HepG2 (cell line): ENCODE results near the gene GIMAP8. TPM values are rescaled to one million over a fixed set of nuclear protein-coding genes. Genes with fewer than 3 reads are reported as not detected.
A peak's percentile ranks its signal among the peaks of the same experiment; 100 is the strongest.

Experiments used
- ATAC-seq: fragments of 200-7000 bp; cut with Tn5 transposase; 3 replicates; pipeline ENCODE4 v1.9.1; 2020; ENCODE audit warnings: mild to moderate bottlenecking, moderate library complexity
- BruUV-seq: library from RNA; stranded (reverse); fragments of 400-500 nt; replicated peaks from 2 replicates; lab custom pipeline; 2021; lab: Mats Ljungman, UMichigan
- CTCF ChIA-PET: fragments of 300-600 bp; formaldehyde crosslinking; extraction: SDS; loops from one replicate; lab custom pipeline; 2021; ENCODE audit warnings: low total read pairs, inconsistent platforms, low intra/inter-chr PET ratio; lab: Yijun Ruan, JAX
- POLR2A ChIA-PET: fragments of 350-600 bp; sonication (Branson Sonifier 250); formaldehyde crosslinking; loops from one replicate; lab custom pipeline; 2020; ENCODE audit warnings: antibody characterized with exemption, inconsistent platforms; lab: Yijun Ruan, JAX
- DNase-seq: peaks from one replicate; pipeline ENCODE4 v3.0.0-alpha.2; 2015; ENCODE audit warnings: low spot score
- FAIRE-seq: peaks from 3 replicates; lab custom pipeline; 2011; peaks lifted over from hg19 to GRCh38; lab: Jason Lieb, UNC
- H2AFZ ChIP-seq: one replicate; pipeline ENCODE4 v1.6.1; 2011; ENCODE audit warnings: low read length, inconsistent platforms
- H3K27ac ChIP-seq: fragments of 300-600 bp; 3 replicates; pipeline ENCODE4 v1.8.0; 2011; ENCODE audit warnings: mixed run types, mild to moderate bottlenecking, mixed read lengths, low read length, inconsistent platforms; ENCODE audit not compliant: insufficient read depth; ENCODE audit errors: extremely low read length
- H3K27me3 ChIP-seq, 2 experiments: fragments of 200-600 bp in 1 of 2; 2 replicates in 1 of 2; 3 replicates in 1 of 2; pipeline versions ENCODE4 v1.6.0 to v1.8.0; 2011; ENCODE audit warnings: low read length in 2 of 2, mild to moderate bottlenecking in 2 of 2, moderate library complexity in 2 of 2, inconsistent platforms in 1 of 2; ENCODE audit not compliant: insufficient read depth in 2 of 2, control insufficient read depth in 1 of 2
- H3K36me3 ChIP-seq, 2 experiments: fragments of 200-600 bp in 1 of 2; replicated peaks in 1 of 2; 2 replicates in 1 of 2; 3 replicates in 1 of 2; pipeline versions ENCODE4 v1.5.1 to v1.8.0; 2011; ENCODE audit warnings: low read length in 2 of 2, inconsistent platforms in 1 of 2; ENCODE audit not compliant: insufficient read depth in 2 of 2, control insufficient read depth in 1 of 2
- H3K4me1 ChIP-seq: 2 replicates; pipeline ENCODE4 v1.5.1; 2012; ENCODE audit warnings: low read length, inconsistent platforms; ENCODE audit not compliant: insufficient read depth
- H3K4me2 ChIP-seq: 2 replicates; pipeline ENCODE4 v1.6.0; 2011; ENCODE audit warnings: low read depth, low read length, inconsistent platforms
- H3K4me3 ChIP-seq, 3 experiments: fragments of 200-600 bp in 1 of 3; sonication (generic), shearing (Covaris generic) in 1 of 3; replicated peaks in 1 of 3; 2 replicates each; pipeline ENCODE4 v1.5.1; 2011 to 2016; ENCODE audit warnings: low read length in 3 of 3, inconsistent platforms in 2 of 3, low read depth in 2 of 3, mild to moderate bottlenecking in 2 of 3, control low read depth in 1 of 3, mixed read lengths in 1 of 3; ENCODE audit not compliant: insufficient read depth in 1 of 3
- H3K79me2 ChIP-seq: one replicate; pipeline ENCODE4 v1.6.1; 2011; ENCODE audit warnings: low read length, inconsistent platforms; ENCODE audit not compliant: insufficient read depth
- H3K9ac ChIP-seq: 2 replicates; pipeline ENCODE4 v1.6.0; 2011; ENCODE audit warnings: mild to moderate bottlenecking, low read depth, low read length, inconsistent platforms; ENCODE audit not compliant: insufficient read depth
- H3K9me3 ChIP-seq: 2 replicates; pipeline ENCODE4 v1.5.1; 2012; ENCODE audit warnings: mild to moderate bottlenecking, low read length
- H4K20me1 ChIP-seq: 2 replicates; pipeline ENCODE4 v1.6.0; 2011; ENCODE audit warnings: inconsistent platforms, mild to moderate bottlenecking, low read length, moderate library complexity; ENCODE audit not compliant: insufficient read depth
- YEATS2 ChIP-seq: sonication (generic); formaldehyde crosslinking; IDR thresholded peaks from 2 replicates; pipeline ENCODE4 v1.4.0; 2020; ENCODE audit warnings: missing genetic modification reagents, borderline replicate concordance
- ZBTB38 ChIP-seq: sonication (generic); formaldehyde crosslinking; IDR thresholded peaks from 2 replicates; pipeline ENCODE4 v1.5.1; 2020; ENCODE audit warnings: mild to moderate bottlenecking, missing genetic modification reagents
- ZNF34 ChIP-seq: sonication (generic); formaldehyde crosslinking; IDR thresholded peaks from 2 replicates; pipeline ENCODE4 v1.4.0; 2020; ENCODE audit warnings: mild to moderate bottlenecking, missing genetic modification reagents, borderline replicate concordance
- ZNF572 ChIP-seq: sonication (generic); formaldehyde crosslinking; IDR thresholded peaks from 2 replicates; pipeline ENCODE4 v1.5.1; 2020; ENCODE audit warnings: mild to moderate bottlenecking, missing genetic modification reagents
- ZNF746 ChIP-seq: sonication (generic); formaldehyde crosslinking; IDR thresholded peaks from 2 replicates; pipeline ENCODE4 v1.8.0; 2022; ENCODE audit warnings: mild to moderate bottlenecking, missing genetic modification reagents
- WGBS: methylation state at CpG from one replicate; pipeline ENCODE4 v1.1.6; 2017; ENCODE audit warnings: low lambda C conversion rate; 5-methylcytosine and 5-hydroxymethylcytosine counted together
- in situ Hi-C: cut with HindIII; loops from 2 replicates; pipeline ENCODE4 v1.10.0; 2017; ENCODE audit warnings: low pct_unique_long_range_greater_than_20kb; ENCODE audit not compliant: extremely low pct_ligation_motif_present
- intact Hi-C: fragments of 100-400 bp; cut with micrococcal nuclease; formaldehyde crosslinking; loops from one replicate; pipeline ENCODE4 v1.10.0; 2022; ENCODE audit not compliant: unreplicated experiment
- polyA plus RNA-seq, 8 experiments: library from polyadenylated mRNA; depleted of rRNA in 3 of 8; stranded (reverse) in 7 of 8; unstranded in 1 of 8; fragments of >200 nt; fragmentation: Illumina TruSeq in 4 of 8; extraction: Trizol in 4 of 8; gene quantifications; 2 replicates each; pipeline versions ENCODE4 v1.2.1 to v1.2.3, GENCODE V29; 2011 to 2016; ENCODE audit warnings: low read depth in 4 of 8, missing spikeins in 1 of 8, mixed read lengths in 1 of 8; ENCODE audit not compliant: insufficient read depth in 1 of 8
- total RNA-seq, 5 experiments: library from RNA; depleted of rRNA; stranded (reverse); fragments of >200 nt; fragmentation: Illumina TruSeq; extraction: Trizol; gene quantifications; 2 replicates each; pipeline ENCODE4 v1.2.3, GENCODE V29; 2016; ENCODE audit warnings: low read depth in 1 of 5
- TF ChIP-seq, protein P1 (sequence below): fragments of 450-650 bp; IDR thresholded peaks from 2 replicates; pipeline ENCODE4 v1.6.1; 2017; ENCODE audit warnings: mild to moderate bottlenecking
- TF ChIP-seq, protein P2 (sequence below): sonication (generic); formaldehyde crosslinking; IDR thresholded peaks from 2 replicates; pipeline ENCODE4 v1.4.0; 2020; ENCODE audit warnings: missing genetic modification reagents

The GIMAP8 gene
- total and polyA plus RNA-seq, 2 of the 13 experiments (the other 11 are each of a cell fraction or from before 2014, with no cell fraction given) = not detected

DNA sequence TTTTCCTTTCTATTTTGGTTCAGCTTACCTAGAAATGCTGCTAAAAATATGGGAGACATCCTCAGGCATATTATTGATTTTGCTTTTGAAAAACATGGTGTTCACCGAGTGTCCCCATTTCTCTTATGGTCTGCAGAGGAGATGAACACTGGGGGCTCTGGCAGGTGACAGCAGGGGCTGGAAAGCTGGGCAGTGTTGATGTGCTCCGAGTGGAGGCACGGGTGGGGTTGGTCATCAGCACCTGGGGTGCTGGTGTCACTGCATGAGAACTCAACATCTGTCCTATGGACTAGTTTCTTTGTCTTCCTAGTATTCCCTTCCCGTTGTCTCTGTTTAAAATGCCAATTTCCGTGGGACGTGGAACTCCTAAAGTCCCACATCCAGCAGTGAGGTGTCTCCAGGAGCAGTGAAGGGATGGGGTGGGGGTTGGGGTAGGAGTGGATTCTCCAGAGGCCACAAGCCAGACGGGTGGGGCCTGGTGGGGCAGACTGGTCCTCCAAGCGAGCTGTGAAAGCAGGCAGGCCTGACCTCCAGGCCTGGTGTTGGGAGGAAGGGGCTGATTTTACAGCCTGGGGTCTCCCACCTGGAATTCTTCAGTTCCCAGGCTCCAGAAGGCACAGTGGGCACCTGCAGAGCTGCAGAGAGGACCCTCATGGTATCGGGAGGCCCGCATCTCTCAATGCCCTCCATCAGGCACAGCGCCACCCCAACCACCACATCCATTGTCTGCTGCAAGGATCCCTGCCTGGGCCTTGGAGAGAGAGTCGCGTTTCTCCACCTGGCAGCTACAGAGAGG, 46.9 kb upstream of the GIMAP8 start:
- TF ChIP-seq ZNF572 (CRISPR knock-in tag) = no peak
- 0 out of 2 replicates have a peak, but pooled peaks have one; percentile 39 for TF ChIP-seq ZBTB38
- 0 out of 2 replicates have a peak, but pooled peaks have one; percentile 17 for TF ChIP-seq ZNF746 (CRISPR knock-in tag)
- no peak for TF ChIP-seq YEATS2 (CRISPR knock-in tag)
- BruUV-seq = no TSS peak
- H3K4me2 ChIP-seq = peak overlapping the region; percentile 94
- no peak for FAIRE-seq
- no peaks in the 10 kb centered on the region for H3K79me2 ChIP-seq
- ChIA-PET CTCF (no interaction called here), POLR2A (interaction anchor here (0.8 to 8.8 kb wide), 13 partner anchors 11 to 81 kb away, joined by 3 to 181 read pairs (median 5); partner anchors contain the start of genes ACTR3C, LRRC61 and REPIN1)
- H3K27ac ChIP-seq = no peak overlapping the region
- in situ Hi-C loops = loop anchor here (5.0 kb wide), 1 partner anchor 61 kb away; the partner anchor contains the start of gene RARRES2
- intact Hi-C loops = loop anchor here (2.0 kb wide), 1 partner anchor 15 kb away; no protein-coding TSS in a partner anchor
- no peaks in the 10 kb centered on the region for H3K9me3 ChIP-seq
- peaks cover 0 to 1% of the 10 kb centered on the region in 2 experiments; a peak in 1 of 5 replicates for H3K36me3 ChIP-seq
- peak overlapping the region in 2 of 3 experiments; percentile 75 to 79; a peak in 2 of 6 replicates for H3K4me3 ChIP-seq
- no peaks in the 10 kb centered on the region for H3K27me3 ChIP-seq
- DNase-seq = no peak
- peak overlapping the region; percentile 83 for H3K9ac ChIP-seq
- no peaks in the 10 kb centered on the region for H4K20me1 ChIP-seq
- ATAC-seq = no peak
- H2AFZ ChIP-seq = no peak overlapping the region
- 83% methylated on average over 13 of the region's 13 CpGs for WGBS
- peaks cover 70% of the 10 kb centered on the region for H3K4me1 ChIP-seq

DNA sequence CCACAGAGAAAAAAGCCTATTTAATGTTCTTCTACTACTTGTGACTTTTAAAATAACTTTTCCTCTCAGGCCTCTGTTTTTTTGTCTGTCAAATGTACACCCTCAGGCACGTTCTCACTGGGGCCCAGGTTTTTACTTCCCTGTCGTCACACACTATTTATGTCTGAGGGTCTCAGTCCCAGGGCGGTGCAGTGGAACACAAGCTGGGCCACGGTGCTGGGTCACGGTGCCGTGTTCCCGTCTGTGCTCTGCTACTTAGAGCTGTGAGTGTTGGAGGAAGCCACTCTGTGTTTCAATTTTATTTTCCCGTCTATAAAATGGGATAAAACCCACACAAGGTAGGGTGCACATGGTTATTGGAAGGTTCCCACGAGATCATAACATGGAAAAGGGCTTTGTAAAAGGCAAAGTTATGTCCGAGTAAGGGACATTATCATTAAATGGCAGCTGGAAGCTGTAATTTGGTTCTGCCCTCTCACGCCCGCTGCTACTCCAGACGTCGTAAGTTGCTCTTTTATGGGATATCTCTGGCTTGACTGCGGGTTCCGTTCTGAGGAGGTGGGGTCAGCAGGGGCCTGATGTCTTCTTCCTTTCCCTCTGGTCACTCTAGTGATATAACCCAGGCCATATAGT, 46.1 kb upstream of the GIMAP8 start:
- DNase-seq (no peak), FAIRE-seq (no peak), ATAC-seq (no peak)
- no peaks in the 10 kb centered on the region for H3K36me3 ChIP-seq
- in situ Hi-C loops (loop anchor here (5.0 kb wide), 1 partner anchor 62 kb away; the partner anchor contains the start of gene RARRES2), intact Hi-C loops (loop anchor here (2.0 kb wide), 1 partner anchor 15 kb away; no protein-coding TSS in a partner anchor)
- no peak overlapping the region for H2AFZ ChIP-seq
- ChIA-PET CTCF (no interaction called here), POLR2A (interaction anchor here (0.8 to 8.8 kb wide), 9 partner anchors 11 to 81 kb away, joined by 3 to 181 read pairs (median 5); partner anchors contain the start of genes ACTR3C, LRRC61 and REPIN1)
- H3K4me2 ChIP-seq = peak overlapping the region; percentile 94
- BruUV-seq = TSS peak; percentile 89
- 25% methylated on average over 16 of the region's 16 CpGs for WGBS
- H3K27ac ChIP-seq = peak overlapping the region; percentile 69
- peaks cover 70% of the 10 kb centered on the region for H3K4me1 ChIP-seq
- peak overlapping the region; percentile 75 to 81 (median 79) for H3K4me3 ChIP-seq
- peak overlapping the region; percentile 83 for H3K9ac ChIP-seq
- no peaks in the 10 kb centered on the region for H3K79me2 ChIP-seq
- H3K9me3 ChIP-seq = no peaks in the 10 kb centered on the region
- H3K27me3 ChIP-seq = no peaks in the 10 kb centered on the region
- no peaks in the 10 kb centered on the region for H4K20me1 ChIP-seq
- TF ChIP-seq, protein P1, sequence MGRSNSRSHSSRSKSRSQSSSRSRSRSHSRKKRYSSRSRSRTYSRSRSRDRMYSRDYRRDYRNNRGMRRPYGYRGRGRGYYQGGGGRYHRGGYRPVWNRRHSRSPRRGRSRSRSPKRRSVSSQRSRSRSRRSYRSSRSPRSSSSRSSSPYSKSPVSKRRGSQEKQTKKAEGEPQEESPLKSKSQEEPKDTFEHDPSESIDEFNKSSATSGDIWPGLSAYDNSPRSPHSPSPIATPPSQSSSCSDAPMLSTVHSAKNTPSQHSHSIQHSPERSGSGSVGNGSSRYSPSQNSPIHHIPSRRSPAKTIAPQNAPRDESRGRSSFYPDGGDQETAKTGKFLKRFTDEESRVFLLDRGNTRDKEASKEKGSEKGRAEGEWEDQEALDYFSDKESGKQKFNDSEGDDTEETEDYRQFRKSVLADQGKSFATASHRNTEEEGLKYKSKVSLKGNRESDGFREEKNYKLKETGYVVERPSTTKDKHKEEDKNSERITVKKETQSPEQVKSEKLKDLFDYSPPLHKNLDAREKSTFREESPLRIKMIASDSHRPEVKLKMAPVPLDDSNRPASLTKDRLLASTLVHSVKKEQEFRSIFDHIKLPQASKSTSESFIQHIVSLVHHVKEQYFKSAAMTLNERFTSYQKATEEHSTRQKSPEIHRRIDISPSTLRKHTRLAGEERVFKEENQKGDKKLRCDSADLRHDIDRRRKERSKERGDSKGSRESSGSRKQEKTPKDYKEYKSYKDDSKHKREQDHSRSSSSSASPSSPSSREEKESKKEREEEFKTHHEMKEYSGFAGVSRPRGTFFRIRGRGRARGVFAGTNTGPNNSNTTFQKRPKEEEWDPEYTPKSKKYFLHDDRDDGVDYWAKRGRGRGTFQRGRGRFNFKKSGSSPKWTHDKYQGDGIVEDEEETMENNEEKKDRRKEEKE = no peak
- no peak for TF ChIP-seq ZNF34
- TF ChIP-seq ZBTB38 = 0 out of 2 replicates have a peak, but pooled peaks have one; percentile 44
- TF ChIP-seq, protein P2, sequence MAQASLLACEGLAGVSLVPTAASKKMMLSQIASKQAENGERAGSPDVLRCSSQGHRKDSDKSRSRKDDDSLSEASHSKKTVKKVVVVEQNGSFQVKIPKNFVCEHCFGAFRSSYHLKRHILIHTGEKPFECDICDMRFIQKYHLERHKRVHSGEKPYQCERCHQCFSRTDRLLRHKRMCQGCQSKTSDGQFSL (CRISPR knock-in tag) = no peak
